ENCODE measurements around the gene CELF4. TPM values are rescaled to one million over a fixed set of nuclear protein-coding genes. Genes with fewer than 3 reads are reported as not detected.

Gene CELF4
- total and polyA plus RNA-seq, 10 of the 15 experiments (the other 5 are each of a cell fraction or from before 2014, with no cell fraction given) = 0.03 to 0.32 TPM; not detected in 8

- Histone ChIP-seq H3K36me3 (ENCODE audit: control insufficient read depth in 2 of 2, insufficient read depth in 2 of 2, low read length in 1 of 2) (no peaks in the 10 kb centered on the region), H2AFZ (ENCODE audit: control insufficient read depth, low read depth, low read length) (no peak overlapping the region), H3K27me3 (replicated peaks in 1 of 2; ENCODE audit: control insufficient read depth in 2 of 2, insufficient read depth in 2 of 2, low read length in 1 of 2) (no peaks in the 10 kb centered on the region), H3K9ac (ENCODE audit: control insufficient read depth, insufficient read depth, low read length) (no peak overlapping the region), H3K27ac (ENCODE audit: control insufficient read depth, insufficient read depth) (no peak overlapping the region), H3K4me2 (ENCODE audit: control insufficient read depth, insufficient read depth) (no peak overlapping the region), H3K4me1 (ENCODE audit: control insufficient read depth, insufficient read depth, low read length) (no peaks in the 10 kb centered on the region), H3K79me2 (ENCODE audit: control insufficient read depth, insufficient read depth, low read length) (no peaks in the 10 kb centered on the region), H3K4me3 (no peak overlapping the region), H3K9me3 (replicated peaks; ENCODE audit: control insufficient read depth, insufficient read depth, low read length) (no peaks in the 10 kb centered on the region), H4K20me1 (ENCODE audit: control insufficient read depth, insufficient read depth) (no peaks in the 10 kb centered on the region)
- ChIA-PET POLR2A (no interaction called here), RAD21 (ENCODE audit: unreplicated experiment) (no interaction called here), SMC1A (ENCODE audit: uncharacterized antibody, unreplicated experiment) (interaction anchor here (0.7 kb wide), 1 partner anchor 95 kb away, joined by 3 read pairs; no protein-coding TSS in a partner anchor), CTCF (no interaction called here)
- FAIRE-seq (no peak), ATAC-seq (no peak), DNase-seq (ENCODE audit: low read depth, low spot score) (no peak)
- in situ Hi-C loops (cut with MboI) = no loop called here
- WGBS (ENCODE audit: insufficient coverage, insufficient replicate concordance, low lambda C conversion rate, missing lambda C conversion rate) = 35% methylated on average over 2 of the region's 2 CpGs
- BruUV-seq (replicated peaks) = no TSS peak
- TF ChIP-seq RELB (IDR thresholded peaks at IDR 0.05; ENCODE audit: low read depth) (no peak), SMAD1 (IDR thresholded peaks at IDR 0.05; ENCODE audit: low read depth, partially characterized antibody) (no peak), PKNOX1 (IDR thresholded peaks at IDR 0.05) (no peak), MAX (IDR thresholded peaks at IDR 0.05; ENCODE audit: low read depth, low read length) (no peak), ZNF207 (IDR thresholded peaks at IDR 0.05; ENCODE audit: borderline replicate concordance) (no peak), LARP7 (IDR thresholded peaks at IDR 0.05) (no peak), SKIL (IDR thresholded peaks at IDR 0.05; ENCODE audit: low read depth, poor library complexity, severe bottlenecking) (no peak), PML (IDR thresholded peaks at IDR 0.05; ENCODE audit: low read length) (no peak), NR2C1 (IDR thresholded peaks at IDR 0.05) (no peak), MEF2A (IDR thresholded peaks at IDR 0.05; ENCODE audit: insufficient read depth, low read depth, low read length) (no peak), TAF1 (IDR thresholded peaks at IDR 0.05; ENCODE audit: borderline replicate concordance, low read depth, low read length) (no peak), YBX1 (IDR thresholded peaks at IDR 0.05) (no peak), HCFC1 (IDR thresholded peaks at IDR 0.05; ENCODE audit: low read length) (no peak), TCF7 (IDR thresholded peaks at IDR 0.05; ENCODE audit: borderline replicate concordance) (no peak), ZNF274 (IDR thresholded peaks at IDR 0.05; ENCODE audit: insufficient read depth, insufficient read length) (no peak), SMAD5 (IDR thresholded peaks at IDR 0.05; ENCODE audit: low read depth) (no peak), SIN3A (IDR thresholded peaks at IDR 0.05; ENCODE audit: low read depth, low read length) (no peak)
- intact Hi-C loops (cut with micrococcal nuclease; ENCODE audit: unreplicated experiment) = no loop called here
Measured at GRCh38 chr18:37265382-37265781, 300.2 kb downstream of the CELF4 start.

All from GM12878 (cell line).